Measurements from ENCODE around the gene TLE1.

TLE1 gene

DNA sequence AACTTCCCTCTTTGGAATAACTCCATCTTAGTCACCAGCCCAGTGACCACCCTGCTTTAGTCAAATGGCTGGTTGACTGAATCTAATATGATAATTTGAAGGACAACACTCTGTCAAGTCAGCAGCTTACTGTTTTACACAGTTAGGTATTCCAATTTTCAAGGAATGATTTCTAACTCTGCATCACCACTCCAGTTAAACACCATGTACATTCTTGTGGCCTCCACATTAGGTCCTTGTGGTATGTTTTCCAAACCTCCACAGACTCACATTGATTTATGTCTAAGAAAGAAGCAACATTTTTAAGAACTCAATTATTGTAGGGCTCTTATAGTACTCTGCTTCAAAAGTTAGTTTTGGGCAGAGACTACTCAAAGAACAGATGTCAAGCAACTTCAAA, 110.7 kb downstream of the TLE1 start:
- no peak overlapping the region for H3K4me3 ChIP-seq (replicated peaks; ENCODE audit: insufficient read depth, low read length)
- DNase-seq (ENCODE audit: low read depth in 1 of 2, low spot score in 1 of 2): no peak
- H3K27me3 ChIP-seq (ENCODE audit: insufficient read depth, poor library complexity, severe bottlenecking): no peaks in the 10 kb centered on the region
- no peak for TF ChIP-seq POLR2AphosphoS5 (IDR thresholded peaks at IDR 0.05; ENCODE audit: low read depth)
- TF ChIP-seq, protein P1, sequence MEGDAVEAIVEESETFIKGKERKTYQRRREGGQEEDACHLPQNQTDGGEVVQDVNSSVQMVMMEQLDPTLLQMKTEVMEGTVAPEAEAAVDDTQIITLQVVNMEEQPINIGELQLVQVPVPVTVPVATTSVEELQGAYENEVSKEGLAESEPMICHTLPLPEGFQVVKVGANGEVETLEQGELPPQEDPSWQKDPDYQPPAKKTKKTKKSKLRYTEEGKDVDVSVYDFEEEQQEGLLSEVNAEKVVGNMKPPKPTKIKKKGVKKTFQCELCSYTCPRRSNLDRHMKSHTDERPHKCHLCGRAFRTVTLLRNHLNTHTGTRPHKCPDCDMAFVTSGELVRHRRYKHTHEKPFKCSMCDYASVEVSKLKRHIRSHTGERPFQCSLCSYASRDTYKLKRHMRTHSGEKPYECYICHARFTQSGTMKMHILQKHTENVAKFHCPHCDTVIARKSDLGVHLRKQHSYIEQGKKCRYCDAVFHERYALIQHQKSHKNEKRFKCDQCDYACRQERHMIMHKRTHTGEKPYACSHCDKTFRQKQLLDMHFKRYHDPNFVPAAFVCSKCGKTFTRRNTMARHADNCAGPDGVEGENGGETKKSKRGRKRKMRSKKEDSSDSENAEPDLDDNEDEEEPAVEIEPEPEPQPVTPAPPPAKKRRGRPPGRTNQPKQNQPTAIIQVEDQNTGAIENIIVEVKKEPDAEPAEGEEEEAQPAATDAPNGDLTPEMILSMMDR (IDR thresholded peaks at IDR 0.05; ENCODE audit: insufficient read depth, low read length): no peak
- TF ChIP-seq GABPA (IDR thresholded peaks at IDR 0.05; ENCODE audit: low read depth): no peak
- TF ChIP-seq SPI1 (IDR thresholded peaks at IDR 0.05; ENCODE audit: borderline replicate concordance, low read depth): no peak
- TF ChIP-seq, protein P2, sequence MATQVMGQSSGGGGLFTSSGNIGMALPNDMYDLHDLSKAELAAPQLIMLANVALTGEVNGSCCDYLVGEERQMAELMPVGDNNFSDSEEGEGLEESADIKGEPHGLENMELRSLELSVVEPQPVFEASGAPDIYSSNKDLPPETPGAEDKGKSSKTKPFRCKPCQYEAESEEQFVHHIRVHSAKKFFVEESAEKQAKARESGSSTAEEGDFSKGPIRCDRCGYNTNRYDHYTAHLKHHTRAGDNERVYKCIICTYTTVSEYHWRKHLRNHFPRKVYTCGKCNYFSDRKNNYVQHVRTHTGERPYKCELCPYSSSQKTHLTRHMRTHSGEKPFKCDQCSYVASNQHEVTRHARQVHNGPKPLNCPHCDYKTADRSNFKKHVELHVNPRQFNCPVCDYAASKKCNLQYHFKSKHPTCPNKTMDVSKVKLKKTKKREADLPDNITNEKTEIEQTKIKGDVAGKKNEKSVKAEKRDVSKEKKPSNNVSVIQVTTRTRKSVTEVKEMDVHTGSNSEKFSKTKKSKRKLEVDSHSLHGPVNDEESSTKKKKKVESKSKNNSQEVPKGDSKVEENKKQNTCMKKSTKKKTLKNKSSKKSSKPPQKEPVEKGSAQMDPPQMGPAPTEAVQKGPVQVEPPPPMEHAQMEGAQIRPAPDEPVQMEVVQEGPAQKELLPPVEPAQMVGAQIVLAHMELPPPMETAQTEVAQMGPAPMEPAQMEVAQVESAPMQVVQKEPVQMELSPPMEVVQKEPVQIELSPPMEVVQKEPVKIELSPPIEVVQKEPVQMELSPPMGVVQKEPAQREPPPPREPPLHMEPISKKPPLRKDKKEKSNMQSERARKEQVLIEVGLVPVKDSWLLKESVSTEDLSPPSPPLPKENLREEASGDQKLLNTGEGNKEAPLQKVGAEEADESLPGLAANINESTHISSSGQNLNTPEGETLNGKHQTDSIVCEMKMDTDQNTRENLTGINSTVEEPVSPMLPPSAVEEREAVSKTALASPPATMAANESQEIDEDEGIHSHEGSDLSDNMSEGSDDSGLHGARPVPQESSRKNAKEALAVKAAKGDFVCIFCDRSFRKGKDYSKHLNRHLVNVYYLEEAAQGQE (IDR thresholded peaks at IDR 0.05; ENCODE audit: insufficient replicate concordance, low read depth): no peak
- no peak overlapping the region for H3K27ac ChIP-seq (replicated peaks)

DNA sequence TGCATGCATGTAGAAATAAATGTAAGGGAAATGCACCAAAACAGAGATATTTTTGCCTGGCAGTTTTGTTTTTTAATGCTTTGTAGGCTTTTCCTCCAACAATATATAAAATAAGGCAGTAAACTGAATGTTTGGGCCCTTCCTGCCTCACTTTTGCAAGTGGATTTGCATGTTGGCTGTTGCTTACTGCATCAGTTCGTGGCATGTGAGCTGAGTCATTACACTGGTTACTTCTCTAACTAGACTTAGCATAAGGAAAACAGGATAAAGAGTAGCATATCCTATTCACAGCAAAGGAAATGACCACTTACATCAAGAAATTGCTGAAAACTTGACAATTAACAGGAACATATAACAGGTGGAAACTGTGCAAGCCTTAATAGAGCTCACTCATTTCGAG, 113.4 kb downstream of the TLE1 start:
- TF ChIP-seq, protein P2 (IDR thresholded peaks at IDR 0.05; ENCODE audit: insufficient replicate concordance, low read depth): no peak
- TF ChIP-seq GABPA (IDR thresholded peaks at IDR 0.05; ENCODE audit: low read depth) (no peak), SPI1 (IDR thresholded peaks at IDR 0.05; ENCODE audit: borderline replicate concordance, low read depth) (no peak), POLR2AphosphoS5 (IDR thresholded peaks at IDR 0.05; ENCODE audit: low read depth) (no peak)
- TF ChIP-seq, protein P1 (IDR thresholded peaks at IDR 0.05; ENCODE audit: insufficient read depth, low read length): no peak
- no peak for DNase-seq (ENCODE audit: low read depth in 1 of 2, low spot score in 1 of 2)
- H3K27me3 ChIP-seq (ENCODE audit: insufficient read depth, poor library complexity, severe bottlenecking): no peaks in the 10 kb centered on the region
- no peak overlapping the region for H3K4me3 ChIP-seq (replicated peaks; ENCODE audit: insufficient read depth, low read length)
- H3K27ac ChIP-seq (replicated peaks): no peak overlapping the region

DNA sequence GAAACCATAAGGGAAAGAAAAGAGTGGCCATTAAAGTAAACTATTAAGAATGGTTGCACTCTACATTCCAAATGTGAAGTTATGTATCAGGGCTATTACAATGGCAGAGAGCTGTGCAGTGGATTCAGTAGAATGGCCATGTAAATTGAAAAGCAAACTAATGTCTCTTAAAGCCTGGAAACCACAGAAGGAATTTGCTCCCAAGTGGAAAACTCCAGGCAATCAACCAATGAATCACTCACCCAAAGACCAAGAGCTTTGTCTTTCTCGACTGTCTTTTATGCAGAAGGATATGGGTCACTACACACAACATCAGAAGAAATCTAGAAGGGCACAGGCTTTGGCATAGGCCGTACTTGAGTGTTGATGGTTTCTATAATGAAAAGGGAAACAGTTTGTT, 114.9 kb downstream of the TLE1 start:
- TF ChIP-seq, protein P2 (IDR thresholded peaks at IDR 0.05; ENCODE audit: insufficient replicate concordance, low read depth): no peak
- no peak for TF ChIP-seq SPI1 (IDR thresholded peaks at IDR 0.05; ENCODE audit: borderline replicate concordance, low read depth)
- TF ChIP-seq, protein P1 (IDR thresholded peaks at IDR 0.05; ENCODE audit: insufficient read depth, low read length): no peak
- no peak for TF ChIP-seq GABPA (IDR thresholded peaks at IDR 0.05; ENCODE audit: low read depth)
- TF ChIP-seq POLR2AphosphoS5 (IDR thresholded peaks at IDR 0.05; ENCODE audit: low read depth): no peak
- H3K27ac ChIP-seq (replicated peaks): no peak overlapping the region
- DNase-seq (ENCODE audit: low read depth in 1 of 2, low spot score in 1 of 2): no peak
- H3K4me3 ChIP-seq (replicated peaks; ENCODE audit: insufficient read depth, low read length): no peak overlapping the region
- no peaks in the 10 kb centered on the region for H3K27me3 ChIP-seq (ENCODE audit: insufficient read depth, poor library complexity, severe bottlenecking)
